Stimulated activated CD8-positive, alpha-beta memory T cell treated with anti-CD3 and anti-CD28 coated beads, Interleukin-7, amount 100 ng/mL, for 24 hours (primary cell): ENCODE measurements around the gene ZNF365.
"Not testable (repeated sequence)": the region's sequence is repeated elsewhere in the genome, so short reads cannot be mapped to it uniquely, and the experiment has no call there.

Source experiments
- DNase-seq: peaks from one replicate; pipeline ENCODE4 v3.0.0-alpha.2; 2020; ENCODE audit warnings: low read depth

ZNF365 gene

GRCh38 chr10:62373995-62374861 is at the start of gene ZNF365:
TSS of gene ZNF365 (plus strand) at chr10:62374369. CDS start at chr10:62376194, 1,825 bp downstream.
- DNase-seq: no peak

DNA sequence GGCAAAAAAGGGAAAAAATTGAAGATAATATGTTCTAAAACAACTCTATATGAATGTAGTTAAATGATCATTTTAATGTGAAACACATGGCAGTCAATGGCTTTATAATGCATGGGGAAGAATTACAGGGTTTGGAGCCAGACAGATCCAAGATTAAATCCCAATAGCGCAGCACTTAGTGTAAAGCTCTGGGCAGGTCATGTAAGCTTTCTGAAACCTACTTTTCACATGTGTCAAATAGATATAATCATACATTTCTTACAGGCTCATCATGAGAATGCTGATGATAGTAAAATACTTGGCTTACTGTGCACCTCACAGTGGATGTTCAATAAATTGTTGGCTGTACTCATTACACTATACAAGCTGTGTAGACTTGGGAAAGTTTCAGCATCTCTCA is 48.0 kb upstream of the ZNF365 start:
- DNase-seq: no peak

GRCh38 chr10:62327885-62328284 is 46.3 kb upstream of the ZNF365 start:
- DNase-seq: no peak

GRCh38 chr10:62330213-62330612 is 44.0 kb upstream of the ZNF365 start:
- no peak for DNase-seq

DNA sequence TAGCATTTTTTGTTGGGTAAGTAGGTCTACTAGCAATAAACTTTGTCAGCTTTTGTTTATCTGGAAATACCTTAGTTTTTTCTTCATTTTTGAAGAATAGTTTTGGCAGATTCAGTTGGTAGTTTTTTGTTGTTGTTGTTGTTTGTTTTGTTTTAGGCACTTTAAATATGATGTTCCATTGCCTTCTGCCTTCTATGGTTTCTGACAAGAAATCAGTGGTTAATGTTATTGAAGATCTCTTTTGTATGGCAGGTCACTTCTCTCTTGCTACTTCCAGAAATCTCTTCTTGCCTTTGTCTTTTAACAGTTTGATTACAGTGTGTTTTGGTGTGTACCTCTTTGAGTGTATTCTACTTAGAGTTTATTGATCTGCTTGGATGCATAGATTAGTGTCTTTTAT is 41.8 kb upstream of the ZNF365 start:
- no peak for DNase-seq

DNA sequence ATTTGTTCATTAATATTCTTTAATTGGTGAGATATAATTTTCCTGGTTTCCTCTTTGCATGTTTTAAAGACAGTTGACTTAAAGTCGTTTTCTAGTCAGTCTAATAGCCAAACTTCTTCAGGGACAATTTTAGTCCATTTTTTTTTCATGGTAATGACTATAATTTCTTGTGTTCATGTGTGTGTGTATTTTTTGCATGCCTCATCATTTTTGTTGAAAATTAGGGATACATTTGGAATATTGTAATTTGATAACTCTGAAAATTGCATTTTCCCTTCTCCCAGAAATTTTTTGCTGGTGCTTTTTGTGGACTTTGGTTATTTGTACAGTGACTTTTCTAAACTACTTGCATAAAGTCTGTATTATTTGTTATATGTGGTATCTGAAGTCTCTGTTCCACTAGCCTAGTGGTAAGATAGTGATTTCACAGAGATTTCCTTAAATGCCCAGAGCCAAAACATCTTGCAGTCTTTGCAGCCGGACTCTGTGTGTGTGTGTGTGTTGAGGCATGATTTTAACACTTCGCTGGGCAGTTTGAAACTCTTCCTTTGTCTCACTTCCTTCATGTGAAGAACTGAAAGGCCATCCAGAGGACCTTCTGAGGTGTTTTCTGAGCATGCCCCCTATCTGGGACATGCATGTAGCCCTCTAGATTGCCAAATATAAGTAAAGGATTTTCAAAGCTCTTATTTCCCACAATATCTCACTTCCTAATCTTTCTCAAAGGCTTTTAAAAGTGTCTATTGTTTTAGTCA is 40.9 kb upstream of the ZNF365 start:
- DNase-seq: no peak

DNA sequence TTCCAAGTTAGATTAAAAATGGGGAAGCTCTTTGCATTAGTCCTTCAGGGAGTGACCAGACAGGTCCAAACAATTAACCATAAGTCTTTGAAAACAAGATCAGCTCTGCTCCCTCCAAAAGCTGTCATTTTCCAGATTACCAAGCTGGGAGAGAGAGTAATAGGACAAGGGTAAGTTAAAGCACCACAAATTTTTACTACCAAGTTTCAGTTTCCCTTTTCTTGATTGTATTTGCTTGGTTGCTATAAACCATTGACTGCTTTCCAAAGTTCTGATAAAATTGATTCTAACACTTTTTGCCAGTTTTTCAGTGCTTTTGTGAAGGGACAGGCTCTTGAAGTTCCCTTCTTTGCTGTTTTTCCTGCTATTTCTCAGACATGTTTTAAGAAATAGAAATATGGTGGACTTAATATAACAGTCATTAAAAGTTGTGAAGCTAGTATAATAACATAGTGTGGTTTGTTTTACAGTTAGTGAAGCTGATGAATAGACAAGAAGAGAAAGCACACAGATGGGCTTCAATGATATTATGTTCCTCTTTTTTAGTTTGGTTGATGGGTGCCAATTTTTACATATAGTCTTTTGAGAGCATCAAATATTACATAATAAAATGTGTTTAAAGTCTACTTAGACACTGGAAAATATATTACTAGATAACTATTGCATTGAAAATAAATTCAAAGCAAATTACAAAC is 40.0 kb upstream of the ZNF365 start:
- DNase-seq: no peak

DNA sequence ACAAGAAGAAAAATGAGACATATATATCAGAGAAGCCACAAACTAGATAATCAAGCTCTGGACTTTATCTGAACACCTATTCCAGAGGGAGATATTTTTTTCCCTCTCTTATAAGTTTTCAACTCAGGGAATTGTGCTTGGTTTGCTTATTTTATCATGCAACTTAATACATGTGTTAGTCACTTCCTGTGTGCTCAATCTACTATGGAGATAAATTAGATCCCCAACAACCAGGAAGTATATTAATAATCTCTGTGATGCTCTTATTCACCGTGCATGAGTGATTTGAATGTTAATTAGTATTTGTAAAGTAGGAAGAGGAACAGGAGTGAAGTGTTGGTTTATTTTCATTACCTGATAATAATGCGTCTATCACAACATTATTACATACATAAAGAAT is 38.8 kb upstream of the ZNF365 start:
- DNase-seq: no peak

- DNase-seq: no peak
Measured at GRCh38 chr10:62336404-62336803, 37.8 kb upstream of the ZNF365 start.

- no peak for DNase-seq
Measured at GRCh38 chr10:62341419-62341818, 32.8 kb upstream of the ZNF365 start.

DNA sequence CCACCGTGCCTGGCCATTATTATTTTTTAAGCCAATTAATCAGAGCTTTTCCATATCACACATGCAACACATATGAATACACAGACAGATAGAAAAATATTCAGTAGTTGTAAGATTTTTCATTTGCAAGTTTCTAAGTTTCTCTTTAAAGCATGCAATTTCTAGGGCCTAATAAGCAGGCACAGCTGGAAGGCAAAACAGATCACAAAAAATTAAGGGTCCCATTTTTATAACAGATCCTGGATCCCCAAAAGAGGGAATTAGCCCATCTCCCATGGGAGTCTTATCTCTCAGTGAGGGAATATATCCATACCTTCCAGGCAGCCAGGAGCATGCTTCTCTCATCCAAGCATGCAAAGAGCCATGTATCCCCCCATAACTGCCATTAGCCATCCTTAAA is 31.2 kb upstream of the ZNF365 start:
- no peak for DNase-seq

DNA sequence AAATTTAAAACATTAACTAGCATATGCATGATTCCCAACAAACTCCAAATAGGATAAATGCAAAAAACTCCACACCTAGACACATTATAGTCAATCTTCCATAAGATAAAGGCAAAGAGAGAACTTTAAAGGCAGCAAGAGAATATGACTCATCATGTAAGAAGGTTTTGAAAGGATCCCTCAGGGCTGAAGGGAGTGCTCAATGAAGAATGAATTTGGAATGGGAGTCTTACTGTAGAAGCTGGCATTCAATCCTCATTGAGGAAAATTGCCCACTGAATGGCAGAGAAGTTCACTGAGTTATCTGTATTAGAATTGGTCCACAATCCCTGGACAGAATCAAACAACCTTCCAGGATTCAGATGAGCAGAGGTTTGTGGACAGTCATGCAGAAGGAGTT is 26.1 kb upstream of the ZNF365 start:
- no peak for DNase-seq

DNA sequence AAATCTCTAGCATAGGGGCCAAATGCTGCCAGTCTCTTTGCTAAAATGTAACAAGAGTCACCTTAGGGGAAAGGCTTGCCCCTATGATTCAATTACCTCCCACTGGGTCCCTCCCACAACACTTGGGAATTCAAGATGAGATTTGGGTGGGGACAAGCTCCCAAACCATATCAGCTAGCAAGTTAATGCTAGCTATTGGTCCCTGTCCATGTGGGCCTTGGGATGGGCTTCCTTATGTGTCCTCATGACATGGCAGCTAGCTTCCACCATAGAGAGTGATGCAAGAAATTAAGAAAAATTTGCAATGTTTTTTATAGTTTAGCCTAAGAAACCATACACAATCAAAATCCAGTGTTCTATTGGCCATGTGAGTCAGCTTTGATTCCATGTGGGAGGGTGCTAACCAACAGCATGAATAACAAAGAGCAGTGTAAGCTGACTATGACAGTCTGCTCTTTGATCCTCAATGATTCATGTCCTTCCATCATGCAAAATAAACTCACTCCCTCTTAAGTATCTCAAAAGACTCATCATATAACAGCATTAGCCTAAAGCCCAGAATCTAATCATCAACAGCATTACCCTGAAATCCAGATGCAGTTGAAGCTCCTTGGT is 21.7 kb upstream of the ZNF365 start:
- DNase-seq: no peak

DNA sequence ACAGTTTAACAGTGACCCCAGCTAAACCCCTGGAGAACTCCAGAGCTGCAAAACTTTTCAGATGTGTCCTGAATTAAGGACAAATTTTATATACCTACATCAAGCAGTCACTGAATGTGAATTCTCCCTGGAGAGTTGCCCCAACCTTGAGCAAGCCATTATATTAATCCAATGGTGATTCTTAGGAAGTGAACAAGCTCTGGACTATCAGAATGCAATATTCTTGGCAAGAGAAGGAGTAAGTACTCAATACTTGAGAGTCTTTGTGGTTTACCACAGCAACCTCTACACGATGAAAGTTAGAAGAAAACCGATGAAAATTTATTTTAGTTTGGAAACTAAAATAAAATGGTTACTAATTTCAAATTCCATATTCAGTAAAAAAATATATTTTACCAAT is 19.3 kb upstream of the ZNF365 start:
- DNase-seq: no peak

- no peak for DNase-seq
Measured at GRCh38 chr10:62356447-62356846, 17.7 kb upstream of the ZNF365 start.

DNA sequence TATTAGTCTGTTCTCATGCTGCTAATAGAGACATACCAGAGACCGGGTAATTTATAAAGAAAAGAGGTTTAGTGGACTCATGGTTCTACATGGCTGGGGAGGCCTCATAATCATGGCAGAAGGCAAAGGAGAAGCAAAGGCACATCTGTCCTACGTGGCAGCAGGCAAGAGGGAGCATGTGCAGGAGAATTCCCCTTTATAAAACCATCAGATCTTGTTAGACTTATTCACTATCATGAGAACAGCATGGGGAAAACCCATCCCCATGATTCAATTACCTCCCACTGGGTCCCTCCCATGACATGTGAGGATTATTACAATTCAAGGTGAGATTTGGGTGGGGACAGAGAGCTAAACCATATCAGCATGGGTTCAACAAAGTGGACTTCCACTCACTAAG is 16.0 kb upstream of the ZNF365 start:
- DNase-seq: not testable (repeated sequence)

DNA sequence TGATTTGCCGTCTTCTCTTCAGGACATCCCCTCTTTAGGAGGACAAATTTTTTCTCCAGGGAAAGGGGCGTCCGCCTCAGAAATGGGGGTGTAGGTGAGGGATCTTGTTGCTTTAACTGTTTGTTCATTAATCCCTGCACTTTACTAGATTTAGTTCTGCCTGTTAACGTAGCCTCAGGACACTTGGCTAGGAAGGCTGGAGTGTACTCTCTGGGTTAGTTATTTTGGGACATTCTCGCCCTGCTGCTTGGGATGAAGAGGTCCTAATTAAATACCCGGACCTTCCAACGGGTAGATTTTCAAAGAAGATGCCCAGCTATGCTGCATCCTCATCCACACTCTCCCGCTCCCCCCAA is 552 bp upstream of the ZNF365 start:
- DNase-seq: no peak

- DNase-seq: no peak
Measured at GRCh38 chr10:62374862-62375710, 917 bp downstream of the ZNF365 start.

- DNase-seq: no peak
Measured at GRCh38 chr10:62376071-62377025, 2.2 kb downstream of the ZNF365 start.

- no peak for DNase-seq
Measured at GRCh38 chr10:62377026-62377415, 2.9 kb downstream of the ZNF365 start.
